ENCODE results near the gene FAF1. TPM values are rescaled to one million over a fixed set of nuclear protein-coding genes. Genes with fewer than 3 reads are reported as not detected.
A peak's percentile ranks its signal among the peaks of the same experiment; 100 is the strongest.

Gene FAF1
- total RNA-seq, 1 experiment from 2014 or later: 73.2 TPM

DNA sequence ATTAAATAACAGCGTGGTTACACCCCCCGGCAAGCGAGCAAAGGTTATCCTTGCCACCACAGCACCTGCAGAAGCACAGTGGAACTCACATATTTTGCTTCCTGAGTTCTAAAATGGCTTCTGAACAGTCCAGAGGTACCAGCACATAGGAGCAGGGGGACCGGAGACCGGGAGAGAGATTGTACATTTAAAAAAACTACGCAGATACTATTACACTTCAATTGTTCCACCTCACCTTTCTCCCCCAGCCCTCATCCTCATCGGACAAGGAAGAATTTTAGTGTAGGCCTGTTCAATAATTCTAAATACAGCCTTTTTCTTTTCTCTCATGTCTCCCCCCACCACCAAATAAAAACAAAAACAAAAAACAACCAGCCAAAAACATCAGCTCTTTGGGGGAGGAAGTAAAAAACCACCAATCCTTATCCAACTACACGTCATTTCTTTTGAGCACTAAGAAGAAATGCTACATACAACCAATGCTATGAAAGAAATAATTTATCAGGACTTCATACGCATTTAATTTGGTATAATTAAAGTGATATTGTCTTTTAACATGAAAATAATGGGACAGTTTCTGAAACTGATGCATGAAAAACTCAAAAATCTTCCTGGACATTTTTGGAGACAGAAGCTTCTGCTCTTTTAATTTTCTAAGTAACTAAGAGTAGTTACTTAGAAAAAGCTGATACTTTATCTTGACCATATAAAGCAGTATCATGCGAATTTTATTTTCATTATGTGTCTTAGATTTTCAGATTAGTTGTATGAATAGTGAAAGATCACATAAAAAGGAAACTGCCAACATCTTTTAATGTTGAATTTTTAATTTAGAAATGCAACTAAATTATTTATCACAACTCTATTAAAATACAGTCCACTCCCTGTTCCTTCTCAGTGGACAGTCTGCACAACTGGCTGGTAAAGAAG lies 19.1 kb upstream of the FAF1 start:
- peak overlapping the region; percentile 80 for H3K4me2 ChIP-seq (ENCODE audit: low read length)
- intact Hi-C loops (cut with micrococcal nuclease): no loop called here
- RAD21 ChIA-PET (ENCODE audit: low non-redundant PET in 1 of 2, low total read pairs in 2 of 2, uncharacterized antibody in 2 of 2, unreplicated experiment in 2 of 2): no interaction called here
- BruUV-seq (replicated peaks): TSS peak; percentile 55
- H3K9ac ChIP-seq (ENCODE audit: low read length): peak overlapping the region; percentile 65
- ATAC-seq (peak; percentile 42), DNase-seq (ENCODE audit: low read depth, low spot score) (no peak)
- no peaks in the 10 kb centered on the region for H4K20me1 ChIP-seq (ENCODE audit: insufficient read depth)
- H3K4me1 ChIP-seq (ENCODE audit: control insufficient read depth in 1 of 2, insufficient read depth in 2 of 2, low read length in 2 of 2): peaks cover 6 to 17% of the 10 kb centered on the region in 2 experiments; a peak in 3 of 4 replicates
- CTCF ChIA-PET: no interaction called here
- no peaks in the 10 kb centered on the region for H3K9me3 ChIP-seq (ENCODE audit: control insufficient read depth in 1 of 2, insufficient read depth in 1 of 2, low read depth in 1 of 2, low read length in 2 of 2)
- peak overlapping the region; percentile 54 to 65 for H3K4me3 ChIP-seq (replicated peaks in 1 of 2; ENCODE audit: low read depth in 1 of 2, low read length in 2 of 2)
- TF ChIP-seq EZH2 (IDR thresholded peaks at IDR 0.05) (no peak), EGR1 (IDR thresholded peaks at IDR 0.05; ENCODE audit: low read depth) (no peak), ZFX (IDR thresholded peaks at IDR 0.05) (no peak), CEBPB (IDR thresholded peaks at IDR 0.05; ENCODE audit: low read depth) (no peak), SP1 (IDR thresholded peaks at IDR 0.05; ENCODE audit: low read depth) (no peak), CBX3 (IDR thresholded peaks at IDR 0.05; ENCODE audit: low read depth) (no peak), SIN3A (IDR thresholded peaks at IDR 0.05; ENCODE audit: low read depth) (no peak), POLR2AphosphoS5 (IDR thresholded peaks at IDR 0.05; ENCODE audit: low read depth, low read length) (no peak)
- TF ChIP-seq, protein P1, sequence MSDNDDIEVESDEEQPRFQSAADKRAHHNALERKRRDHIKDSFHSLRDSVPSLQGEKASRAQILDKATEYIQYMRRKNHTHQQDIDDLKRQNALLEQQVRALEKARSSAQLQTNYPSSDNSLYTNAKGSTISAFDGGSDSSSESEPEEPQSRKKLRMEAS (IDR thresholded peaks at IDR 0.05): no peak
- TF ChIP-seq, protein P2, sequence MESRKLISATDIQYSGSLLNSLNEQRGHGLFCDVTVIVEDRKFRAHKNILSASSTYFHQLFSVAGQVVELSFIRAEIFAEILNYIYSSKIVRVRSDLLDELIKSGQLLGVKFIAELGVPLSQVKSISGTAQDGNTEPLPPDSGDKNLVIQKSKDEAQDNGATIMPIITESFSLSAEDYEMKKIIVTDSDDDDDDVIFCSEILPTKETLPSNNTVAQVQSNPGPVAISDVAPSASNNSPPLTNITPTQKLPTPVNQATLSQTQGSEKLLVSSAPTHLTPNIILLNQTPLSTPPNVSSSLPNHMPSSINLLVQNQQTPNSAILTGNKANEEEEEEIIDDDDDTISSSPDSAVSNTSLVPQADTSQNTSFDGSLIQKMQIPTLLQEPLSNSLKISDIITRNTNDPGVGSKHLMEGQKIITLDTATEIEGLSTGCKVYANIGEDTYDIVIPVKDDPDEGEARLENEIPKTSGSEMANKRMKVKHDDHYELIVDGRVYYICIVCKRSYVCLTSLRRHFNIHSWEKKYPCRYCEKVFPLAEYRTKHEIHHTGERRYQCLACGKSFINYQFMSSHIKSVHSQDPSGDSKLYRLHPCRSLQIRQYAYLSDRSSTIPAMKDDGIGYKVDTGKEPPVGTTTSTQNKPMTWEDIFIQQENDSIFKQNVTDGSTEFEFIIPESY (IDR thresholded peaks at IDR 0.05; ENCODE audit: extremely low read depth, insufficient replicate concordance, low read length): no peak
- TF ChIP-seq, protein P3, sequence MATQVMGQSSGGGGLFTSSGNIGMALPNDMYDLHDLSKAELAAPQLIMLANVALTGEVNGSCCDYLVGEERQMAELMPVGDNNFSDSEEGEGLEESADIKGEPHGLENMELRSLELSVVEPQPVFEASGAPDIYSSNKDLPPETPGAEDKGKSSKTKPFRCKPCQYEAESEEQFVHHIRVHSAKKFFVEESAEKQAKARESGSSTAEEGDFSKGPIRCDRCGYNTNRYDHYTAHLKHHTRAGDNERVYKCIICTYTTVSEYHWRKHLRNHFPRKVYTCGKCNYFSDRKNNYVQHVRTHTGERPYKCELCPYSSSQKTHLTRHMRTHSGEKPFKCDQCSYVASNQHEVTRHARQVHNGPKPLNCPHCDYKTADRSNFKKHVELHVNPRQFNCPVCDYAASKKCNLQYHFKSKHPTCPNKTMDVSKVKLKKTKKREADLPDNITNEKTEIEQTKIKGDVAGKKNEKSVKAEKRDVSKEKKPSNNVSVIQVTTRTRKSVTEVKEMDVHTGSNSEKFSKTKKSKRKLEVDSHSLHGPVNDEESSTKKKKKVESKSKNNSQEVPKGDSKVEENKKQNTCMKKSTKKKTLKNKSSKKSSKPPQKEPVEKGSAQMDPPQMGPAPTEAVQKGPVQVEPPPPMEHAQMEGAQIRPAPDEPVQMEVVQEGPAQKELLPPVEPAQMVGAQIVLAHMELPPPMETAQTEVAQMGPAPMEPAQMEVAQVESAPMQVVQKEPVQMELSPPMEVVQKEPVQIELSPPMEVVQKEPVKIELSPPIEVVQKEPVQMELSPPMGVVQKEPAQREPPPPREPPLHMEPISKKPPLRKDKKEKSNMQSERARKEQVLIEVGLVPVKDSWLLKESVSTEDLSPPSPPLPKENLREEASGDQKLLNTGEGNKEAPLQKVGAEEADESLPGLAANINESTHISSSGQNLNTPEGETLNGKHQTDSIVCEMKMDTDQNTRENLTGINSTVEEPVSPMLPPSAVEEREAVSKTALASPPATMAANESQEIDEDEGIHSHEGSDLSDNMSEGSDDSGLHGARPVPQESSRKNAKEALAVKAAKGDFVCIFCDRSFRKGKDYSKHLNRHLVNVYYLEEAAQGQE (IDR thresholded peaks at IDR 0.05; ENCODE audit: low read depth): no peak
- peak overlapping the region; percentile 91 for H2AFZ ChIP-seq (ENCODE audit: low read depth, low read length, poor library complexity, severe bottlenecking)
- POLR2A ChIA-PET: interaction anchor here (1.0 kb wide), 1 partner anchor 9 kb away, joined by 4 read pairs; the partner anchor contains the start of gene CDKN2C
- H3K27ac ChIP-seq (ENCODE audit: low read depth, low read length): no peak overlapping the region
- H3K27me3 ChIP-seq (ENCODE audit: insufficient read depth, low read length): no peaks in the 10 kb centered on the region
- H3K9me2 ChIP-seq (ENCODE audit: insufficient read depth): no peaks in the 10 kb centered on the region
- H3K36me3 ChIP-seq (ENCODE audit: control insufficient read depth in 1 of 2, insufficient read depth in 2 of 2, low read length in 2 of 2): no peaks in the 10 kb centered on the region
- no peaks in the 10 kb centered on the region for H3K79me2 ChIP-seq (ENCODE audit: insufficient read depth, low read length)
